Suprapubic skin (tissue), 4 donors: ENCODE data around the gene SLC35A5.
A peak's percentile ranks its signal among the peaks of the same experiment; 100 is the strongest.

Experiments
- EP300 ChIP-seq: sonication (generic); formaldehyde crosslinking; IDR thresholded peaks from one replicate; pipeline ENCODE4 v1.6.1; 2017; ENCODE audit warnings: antibody characterized with exemption
- POLR2A ChIP-seq, 2 donors: fragments of 450-650 bp; IDR thresholded peaks; one replicate each; pipeline ENCODE4 v1.6.1; 2017; ENCODE audit warnings: antibody characterized with exemption in 2 of 2, mild to moderate bottlenecking in 2 of 2, moderate library complexity in 2 of 2
- POLR2AphosphoS5 ChIP-seq, 3 donors: sonication (generic); formaldehyde crosslinking; IDR thresholded peaks; one replicate each; pipeline ENCODE4 v1.6.1; 2017; ENCODE audit warnings: antibody characterized with exemption in 3 of 3
- TF ChIP-seq, protein P1 (sequence below), 2 donors: fragments of 200-600 bp in 1 of 2; fragments of 450-650 bp in 1 of 2; sonication (generic) in 1 of 2; IDR thresholded peaks; one replicate each; pipeline ENCODE4 v1.5.1; 2016 to 2019; ENCODE audit warnings: antibody characterized with exemption in 2 of 2, mild to moderate bottlenecking in 1 of 2, moderate library complexity in 1 of 2

GRCh38 chr3:112582244-112582874 is 20.5 kb downstream of the SLC35A5 start:
- TF ChIP-seq POLR2A (IDR thresholded peaks at IDR 0.05) (no peak), EP300 (no peak), POLR2AphosphoS5 (IDR thresholded peaks at IDR 0.05) (no peak)
- TF ChIP-seq, protein P1, sequence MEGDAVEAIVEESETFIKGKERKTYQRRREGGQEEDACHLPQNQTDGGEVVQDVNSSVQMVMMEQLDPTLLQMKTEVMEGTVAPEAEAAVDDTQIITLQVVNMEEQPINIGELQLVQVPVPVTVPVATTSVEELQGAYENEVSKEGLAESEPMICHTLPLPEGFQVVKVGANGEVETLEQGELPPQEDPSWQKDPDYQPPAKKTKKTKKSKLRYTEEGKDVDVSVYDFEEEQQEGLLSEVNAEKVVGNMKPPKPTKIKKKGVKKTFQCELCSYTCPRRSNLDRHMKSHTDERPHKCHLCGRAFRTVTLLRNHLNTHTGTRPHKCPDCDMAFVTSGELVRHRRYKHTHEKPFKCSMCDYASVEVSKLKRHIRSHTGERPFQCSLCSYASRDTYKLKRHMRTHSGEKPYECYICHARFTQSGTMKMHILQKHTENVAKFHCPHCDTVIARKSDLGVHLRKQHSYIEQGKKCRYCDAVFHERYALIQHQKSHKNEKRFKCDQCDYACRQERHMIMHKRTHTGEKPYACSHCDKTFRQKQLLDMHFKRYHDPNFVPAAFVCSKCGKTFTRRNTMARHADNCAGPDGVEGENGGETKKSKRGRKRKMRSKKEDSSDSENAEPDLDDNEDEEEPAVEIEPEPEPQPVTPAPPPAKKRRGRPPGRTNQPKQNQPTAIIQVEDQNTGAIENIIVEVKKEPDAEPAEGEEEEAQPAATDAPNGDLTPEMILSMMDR (IDR thresholded peaks at IDR 0.05), result peak in 1 of 2 donors; percentile 45
